Fibroblast of skin of back (primary cell): ENCODE data around the gene SULT2B1. TPM values are rescaled to one million over a fixed set of nuclear protein-coding genes. Genes with fewer than 3 reads are reported as not detected.
"Not testable (repeated sequence)": the region's sequence is repeated elsewhere in the genome, so short reads cannot be mapped to it uniquely, and the experiment has no call there.

ENCODE experiments used
- DNase-seq: peaks from one replicate; pipeline ENCODE4 v3.0.0-alpha.2; 2013
- polyA plus RNA-seq, 2 experiments: library from polyadenylated mRNA; unstranded; fragments of 120-200 nt; gene quantifications; one replicate each; pipeline ENCODE4 v1.2.1, GENCODE V29; 2013; ENCODE audit not compliant: insufficient read length in 2 of 2

Gene SULT2B1
- 0.31 TPM for polyA plus RNA-seq (2013, experiment 1 of 2; ENCODE audit: insufficient read length)
- 0.42 TPM for polyA plus RNA-seq (2013, experiment 2 of 2; ENCODE audit: insufficient read length)

DNA sequence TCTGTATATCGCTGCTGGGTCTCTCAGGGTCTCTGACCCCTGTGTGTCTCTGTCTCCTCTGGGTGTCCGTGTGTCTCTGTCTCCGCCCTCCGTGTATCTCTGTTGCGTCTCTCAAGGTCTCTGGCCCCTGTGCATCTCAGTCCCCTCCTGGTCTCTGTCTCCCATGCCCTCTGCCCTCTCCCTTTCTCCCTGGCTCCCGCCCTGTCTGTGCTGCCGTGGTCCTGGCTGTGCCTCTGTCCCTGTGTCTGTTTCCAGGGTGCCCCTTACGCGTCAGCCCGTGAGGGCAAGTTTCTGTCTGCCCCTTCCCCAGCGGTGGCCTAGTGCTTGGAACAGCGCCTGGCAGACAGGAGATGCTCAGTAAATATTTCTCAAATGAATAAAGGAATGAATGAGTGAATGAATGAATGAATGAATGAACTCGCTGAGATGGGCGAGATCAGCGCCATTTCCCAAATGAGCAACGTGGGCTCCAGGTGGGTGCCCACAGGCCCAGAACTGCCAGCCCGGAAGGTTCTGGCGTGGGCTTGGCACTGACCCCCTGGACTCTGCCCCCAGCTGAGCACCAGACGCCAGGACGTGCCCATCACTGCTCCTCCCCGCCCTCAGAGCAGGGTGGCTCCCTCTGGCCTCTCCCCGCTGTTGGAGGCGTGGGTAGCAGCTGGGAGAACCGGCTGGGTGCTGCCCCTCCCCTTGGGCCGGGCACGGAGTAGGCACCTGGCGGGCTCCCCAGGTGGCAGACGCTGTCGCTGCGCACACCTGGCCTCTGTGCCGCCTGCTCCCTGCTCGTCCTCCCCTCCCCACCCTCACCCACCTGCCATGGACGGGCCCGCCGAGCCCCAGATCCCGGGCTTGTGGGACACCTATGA lies at the start of gene SULT2B1:
SULT2B1 (plus strand) TSS at position 736 of the 866 bp plus-strand sequence; CDS start at position 817, 81 bp downstream.
- DNase-seq, result no peak

DNA sequence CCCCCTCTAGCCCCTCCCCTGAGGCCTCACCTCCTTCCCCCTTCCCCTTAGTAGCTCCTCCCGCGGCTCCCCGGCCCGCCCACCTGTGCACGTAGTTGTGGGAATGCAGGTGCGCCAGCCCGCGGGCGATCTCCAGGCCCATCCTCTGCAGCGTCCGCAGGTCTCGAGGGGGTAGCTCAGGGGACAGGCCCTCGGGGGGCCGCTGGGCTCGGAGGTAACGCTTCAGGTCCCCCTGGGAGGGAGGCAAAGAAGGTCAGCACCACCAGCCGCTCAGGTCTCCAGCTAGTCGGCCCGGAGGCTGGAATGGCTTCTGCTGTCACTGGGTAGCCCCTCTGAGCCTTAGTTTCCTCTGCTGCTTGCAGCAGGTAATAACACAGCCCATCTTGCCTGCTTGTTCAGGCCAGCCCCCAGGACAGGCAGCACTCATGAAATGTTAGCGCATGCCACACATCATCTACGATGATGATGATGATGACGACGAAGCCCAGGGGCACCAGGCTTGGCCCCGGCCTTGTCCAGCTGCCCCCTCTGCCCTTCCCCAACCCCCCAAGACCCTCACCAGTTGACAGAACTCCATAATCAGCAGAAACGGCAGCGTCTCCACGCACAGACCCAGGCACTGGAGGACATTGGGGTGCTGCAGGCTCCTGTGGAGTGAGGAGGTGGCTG lies 49.5 kb upstream of the SULT2B1 start:
- no peak for DNase-seq

DNA sequence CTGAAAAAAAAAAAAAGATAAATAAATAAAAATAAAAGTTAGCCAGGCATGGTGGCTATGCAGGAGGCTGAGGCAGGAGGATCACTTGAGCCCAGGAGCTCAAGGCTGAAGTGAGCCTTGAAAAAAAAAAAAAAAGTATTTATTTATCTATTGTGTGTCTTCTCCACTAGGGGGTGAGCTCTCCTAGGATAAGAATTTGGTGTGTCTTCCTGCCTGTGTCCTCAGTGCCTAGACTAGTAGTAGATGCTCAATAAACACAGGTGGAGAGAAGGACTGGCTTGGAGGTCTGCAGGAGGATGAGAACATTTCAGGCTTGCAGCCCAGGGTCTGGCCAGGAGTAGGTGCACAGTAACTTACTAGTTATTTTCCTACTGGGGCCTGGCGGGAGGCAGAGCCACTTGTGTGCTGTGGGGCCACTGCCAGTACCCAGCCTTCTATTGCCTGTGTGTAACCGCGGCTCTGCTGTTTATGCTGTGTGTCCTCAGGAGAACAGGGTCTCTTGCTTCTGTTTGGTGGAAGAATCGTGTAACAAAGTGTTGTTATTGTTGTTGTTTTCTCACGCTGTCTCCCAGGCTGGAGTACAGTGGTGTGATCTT lies 45.7 kb upstream of the SULT2B1 start:
- peak; percentile 53 for DNase-seq

DNA sequence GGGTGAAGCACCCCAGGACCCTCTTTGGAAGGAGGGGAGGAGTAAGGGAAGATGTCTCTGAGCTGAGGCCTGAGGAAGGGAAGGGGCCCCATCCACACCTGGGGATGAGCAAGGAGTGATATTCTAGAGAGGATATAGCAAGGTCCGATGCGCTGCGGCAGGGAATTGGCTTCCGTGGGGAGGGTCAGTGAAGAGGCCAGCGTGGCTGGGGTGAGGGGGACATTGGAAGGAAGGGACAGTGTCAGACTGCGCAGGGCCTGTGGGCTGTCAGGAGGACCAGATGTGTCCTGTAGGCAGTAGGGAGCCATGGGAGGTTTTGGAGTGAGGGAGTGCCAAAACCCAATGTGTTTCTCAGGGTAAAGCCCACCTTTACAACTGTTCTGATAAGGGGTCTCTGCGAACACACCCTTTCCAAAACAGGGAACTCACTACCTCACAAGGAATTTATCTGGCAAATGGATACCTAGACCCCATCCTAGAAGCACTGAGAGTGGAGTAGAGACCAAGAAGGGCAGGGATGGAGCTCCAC lies 44.0 kb upstream of the SULT2B1 start:
- no peak for DNase-seq

DNA sequence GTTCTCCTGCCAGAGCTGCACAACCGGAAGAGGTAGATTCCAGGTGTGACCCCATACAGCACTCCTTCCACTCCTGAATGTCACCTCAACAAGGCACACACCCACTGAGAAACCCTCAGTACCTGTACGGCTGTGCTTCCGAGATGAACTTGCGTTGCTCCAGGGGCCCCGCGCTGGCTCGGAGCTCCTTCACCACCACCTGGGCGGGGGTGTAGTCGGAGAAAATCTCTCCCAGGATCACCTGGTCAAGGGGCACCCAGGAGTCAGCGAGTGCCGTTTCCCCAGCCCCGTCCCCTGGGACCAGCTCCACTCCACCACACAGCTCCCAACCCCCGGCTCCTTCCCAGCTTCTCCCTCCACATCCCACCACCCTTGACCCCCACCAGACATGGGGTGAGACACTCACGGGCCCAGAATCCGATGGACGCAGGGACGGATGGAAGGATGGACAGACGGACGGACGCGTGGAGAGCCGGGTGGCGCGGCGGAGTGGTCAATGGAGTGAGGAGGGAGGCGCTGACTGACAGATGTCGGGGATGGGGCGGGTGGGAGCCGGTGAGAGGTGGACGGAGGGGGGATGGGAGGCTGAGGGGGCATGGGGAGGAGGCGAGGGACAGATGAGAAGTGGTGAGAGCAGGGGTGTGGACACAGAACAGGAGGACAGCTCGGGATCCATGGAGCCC lies 43.1 kb upstream of the SULT2B1 start:
- DNase-seq, result no peak

DNA sequence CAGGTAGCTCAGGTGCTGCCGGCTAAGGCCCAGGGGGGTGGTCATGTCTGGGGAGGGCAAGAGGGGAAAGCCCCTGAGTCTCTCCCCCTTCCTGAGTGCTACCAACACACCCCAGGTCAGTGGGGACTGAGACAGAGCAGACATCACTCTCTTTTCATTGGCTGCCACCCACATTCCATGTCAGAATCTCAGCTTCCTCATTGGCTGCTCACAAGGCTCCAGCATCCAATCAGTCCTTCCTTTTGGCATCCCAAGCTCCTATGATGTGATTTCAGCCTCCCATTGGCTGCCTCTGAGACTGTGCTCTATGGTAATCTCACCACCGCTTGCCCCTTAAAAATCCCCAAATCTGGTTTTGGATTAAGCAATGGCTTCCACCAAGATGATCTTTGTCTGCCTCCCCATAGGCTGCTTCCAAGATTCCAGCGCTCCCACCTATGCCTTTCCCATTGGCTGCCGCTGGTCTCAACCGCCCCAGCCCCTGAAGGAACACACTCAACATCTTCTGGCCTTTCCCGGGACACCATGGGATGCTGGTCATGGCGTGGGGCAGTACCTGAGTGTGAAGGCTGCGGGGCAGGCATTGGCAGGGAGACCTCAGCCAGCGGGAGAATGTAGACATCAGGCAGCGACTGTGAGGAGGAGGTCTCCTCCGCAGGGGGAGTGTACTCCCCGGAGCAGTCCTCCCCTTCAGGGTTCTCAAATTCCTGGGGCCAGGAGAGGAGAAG lies 42.3 kb upstream of the SULT2B1 start:
- no peak for DNase-seq

DNA sequence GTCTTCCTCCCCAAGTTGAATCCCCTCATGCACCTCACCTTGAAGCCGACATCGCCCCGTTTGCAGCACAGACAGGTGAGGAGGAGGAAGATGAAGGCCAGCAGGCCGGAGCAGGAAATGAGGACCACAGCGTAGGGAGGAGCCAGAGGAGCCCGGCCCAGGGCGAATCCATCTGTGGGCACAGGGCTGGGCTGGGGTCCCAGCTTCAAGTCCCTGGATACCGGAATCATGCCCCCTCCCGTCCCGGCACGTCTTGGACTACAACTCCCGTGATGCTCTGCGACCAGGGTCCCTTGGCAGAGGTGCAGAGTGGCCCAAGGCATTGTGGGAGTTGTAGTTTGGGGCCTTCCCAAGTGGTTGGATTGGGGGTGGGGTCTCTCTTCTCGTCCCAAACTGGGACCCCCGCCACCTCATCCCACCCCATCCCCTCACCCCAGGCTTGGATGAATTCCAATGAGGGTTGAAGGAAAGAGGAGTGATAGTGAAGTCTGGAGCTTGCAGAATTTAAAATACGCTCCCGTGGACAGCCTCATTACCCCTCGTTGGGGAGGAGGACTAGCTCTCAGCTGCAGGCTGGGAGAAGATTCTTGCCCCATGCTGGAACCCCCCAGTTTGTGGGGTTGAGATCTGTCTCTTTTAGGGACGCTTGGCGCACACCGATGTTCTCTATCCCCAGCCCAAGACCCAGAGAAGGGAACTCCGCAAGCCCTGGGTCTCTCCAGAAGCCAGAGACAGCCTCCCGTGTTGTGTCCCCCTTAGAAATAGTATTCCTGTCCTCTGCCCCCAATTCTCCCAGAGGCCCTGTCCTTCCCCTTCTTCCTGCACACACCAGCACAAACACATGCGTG lies 41.3 kb upstream of the SULT2B1 start:
- peak; percentile 54 for DNase-seq

DNA sequence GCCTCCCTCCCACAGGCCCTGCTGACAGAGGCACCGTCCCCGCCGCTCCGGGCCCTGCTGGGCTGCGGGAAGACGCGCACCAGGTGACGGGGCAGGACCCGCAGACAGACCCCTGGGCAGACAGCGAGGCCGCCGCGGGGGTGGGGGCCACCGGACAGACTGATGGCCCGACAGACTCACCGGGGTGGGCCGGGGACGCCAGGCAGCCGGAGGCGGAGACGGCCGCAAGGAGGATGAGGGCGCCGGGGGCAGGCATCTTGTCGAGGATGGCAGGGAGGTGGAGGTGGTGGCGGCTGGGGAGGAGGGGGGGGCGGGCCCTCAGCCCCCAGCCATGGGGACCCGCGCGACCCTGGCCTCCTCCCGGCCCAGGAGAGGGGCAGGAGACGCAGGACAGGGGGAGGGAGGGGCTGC lies 40.6 kb upstream of the SULT2B1 start:
- DNase-seq, result no peak

DNA sequence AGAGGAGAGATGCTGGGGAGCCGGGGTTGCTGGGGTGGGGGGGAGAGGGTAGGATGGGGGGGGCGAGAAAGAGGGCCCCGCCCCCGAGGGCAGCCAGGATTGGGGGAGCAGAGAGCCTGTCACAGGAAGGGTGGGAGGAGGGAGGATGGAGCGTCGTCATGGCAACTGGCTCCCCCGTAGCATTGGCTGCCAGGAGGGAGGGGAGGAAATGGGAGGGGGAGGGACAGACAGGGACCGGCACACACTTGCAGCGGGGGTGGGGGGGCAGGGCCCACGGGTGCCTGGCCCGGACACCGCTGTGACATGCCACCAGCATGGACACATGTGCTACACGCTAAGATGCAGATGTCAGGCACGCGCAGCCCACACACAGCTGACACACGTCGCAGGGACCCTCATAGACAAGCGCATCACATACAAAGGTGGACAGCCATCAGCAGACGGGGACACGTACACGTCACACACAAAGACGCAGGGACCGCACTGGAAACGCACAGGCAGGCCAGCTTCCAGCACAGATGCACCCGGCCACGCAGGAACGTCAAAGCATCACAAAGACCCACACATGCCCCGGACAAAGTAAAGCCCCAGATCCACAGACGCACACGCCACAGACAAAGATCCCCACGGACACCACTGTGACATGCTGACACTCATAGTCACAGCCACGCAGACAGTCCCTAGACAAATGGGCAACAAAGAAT lies 40.0 kb upstream of the SULT2B1 start, which contains the start of gene LMTK3:
LMTK3 (minus strand) TSS at position 36 of the 704 bp plus-strand sequence. CDS start 259 bp downstream, outside the sequence.
- peak; percentile 40 for DNase-seq

DNA sequence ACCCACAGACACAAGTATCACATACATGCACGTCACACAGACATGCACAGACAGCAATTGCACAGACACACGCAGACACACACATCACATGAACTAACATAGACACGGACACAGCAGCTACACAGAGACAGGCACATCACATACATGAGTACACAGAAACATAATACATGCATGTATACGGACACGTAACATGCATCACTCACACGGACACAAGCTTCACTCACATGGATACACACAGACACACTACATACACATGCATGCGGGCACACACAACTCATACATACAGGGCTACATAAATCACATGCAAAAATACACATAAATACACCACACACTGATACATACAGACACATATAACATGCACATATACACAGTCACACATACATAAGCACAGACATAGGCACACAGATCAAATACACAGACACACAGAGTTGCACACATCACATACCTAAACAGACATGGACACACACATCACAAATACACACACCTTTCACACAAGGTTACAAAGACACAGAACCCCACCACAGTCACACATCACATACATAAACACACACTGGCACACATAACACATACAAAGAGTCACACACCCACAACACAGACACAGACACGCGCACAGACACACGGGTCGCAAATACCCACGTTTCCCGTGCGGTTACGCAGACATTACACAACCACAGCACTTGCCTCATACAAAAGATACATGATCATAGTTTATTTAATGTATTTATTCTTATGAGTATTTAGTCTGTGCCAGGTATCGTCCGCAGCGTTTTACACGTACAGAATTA lies 39.3 kb upstream of the SULT2B1 start:
- DNase-seq, result no peak

DNA sequence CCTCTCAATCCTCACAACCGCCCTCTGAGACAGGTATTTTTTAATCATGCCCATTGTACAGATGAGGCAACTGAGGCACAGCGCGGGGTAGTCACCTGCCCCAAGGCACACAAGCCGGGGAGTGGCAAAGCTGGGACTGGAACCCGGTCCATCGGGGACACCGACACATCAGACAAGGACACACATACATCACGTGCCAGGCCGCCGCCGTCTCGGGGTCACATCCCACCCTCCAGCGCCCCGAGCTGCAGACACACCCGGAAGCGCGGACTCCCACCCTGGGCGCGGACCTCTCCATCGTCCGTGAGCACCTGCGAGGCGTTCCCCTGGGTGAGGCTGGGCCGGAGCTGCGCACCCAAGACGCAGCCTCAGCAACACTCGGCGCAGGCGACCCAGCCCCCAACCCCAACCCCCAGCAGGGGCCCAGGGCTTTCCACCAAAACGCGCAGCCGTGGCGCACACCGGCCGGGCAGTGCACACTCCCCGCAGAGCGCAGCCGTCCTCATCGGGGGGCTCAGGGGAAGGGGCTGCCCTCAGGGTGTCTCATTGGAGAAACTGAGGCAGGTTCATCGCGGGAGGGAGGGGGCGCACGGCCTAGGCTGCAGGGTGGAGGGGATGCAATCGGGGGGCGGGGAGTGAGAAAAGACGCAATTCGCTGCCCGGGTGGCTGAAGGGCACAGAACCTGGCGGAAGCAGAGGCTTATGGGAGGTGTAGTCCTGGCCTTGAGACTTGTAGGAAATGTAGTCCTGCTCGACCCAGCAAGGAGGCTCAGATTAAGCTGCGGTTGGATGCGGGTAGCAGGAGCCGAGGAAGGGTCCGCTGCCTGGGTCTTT lies 38.5 kb upstream of the SULT2B1 start:
- DNase-seq, result peak; percentile 69

DNA sequence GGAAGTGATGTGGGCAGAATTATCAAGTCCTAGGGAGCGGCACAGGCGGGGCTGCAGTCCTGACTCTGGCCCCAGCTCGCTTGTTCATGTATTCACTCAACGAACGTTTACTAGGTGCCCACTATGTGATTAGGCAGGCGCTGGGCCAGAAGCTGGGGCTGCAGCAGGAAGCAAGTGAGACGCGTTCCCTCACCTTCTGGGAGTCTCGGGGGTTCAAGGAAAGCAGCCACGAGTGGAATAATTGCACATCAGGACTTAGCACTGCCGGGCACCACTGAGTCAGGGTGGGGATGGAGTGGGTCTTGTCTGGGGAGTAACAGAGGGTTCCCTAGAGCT lies 37.9 kb upstream of the SULT2B1 start:
- no peak for DNase-seq

DNA sequence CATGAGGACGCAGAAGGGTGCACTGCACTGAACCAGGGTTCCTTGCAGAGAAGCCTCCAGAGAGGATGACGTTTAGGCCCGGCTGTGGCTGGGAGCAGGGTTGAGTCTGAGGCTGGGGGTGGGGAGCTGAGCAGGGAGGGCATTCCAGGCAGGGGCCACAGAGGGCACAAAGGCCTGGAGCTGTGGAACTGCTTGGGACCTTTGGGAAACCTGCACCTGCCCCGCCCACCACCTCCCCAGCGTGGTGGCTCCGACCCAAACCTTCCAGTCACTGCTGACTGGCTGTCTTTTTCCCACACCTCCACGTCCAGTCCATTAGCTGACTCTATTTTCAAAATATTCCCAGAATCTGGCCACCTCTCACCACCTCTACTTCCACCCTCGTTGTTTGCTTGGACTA lies 35.4 kb upstream of the SULT2B1 start:
- DNase-seq, result no peak

DNA sequence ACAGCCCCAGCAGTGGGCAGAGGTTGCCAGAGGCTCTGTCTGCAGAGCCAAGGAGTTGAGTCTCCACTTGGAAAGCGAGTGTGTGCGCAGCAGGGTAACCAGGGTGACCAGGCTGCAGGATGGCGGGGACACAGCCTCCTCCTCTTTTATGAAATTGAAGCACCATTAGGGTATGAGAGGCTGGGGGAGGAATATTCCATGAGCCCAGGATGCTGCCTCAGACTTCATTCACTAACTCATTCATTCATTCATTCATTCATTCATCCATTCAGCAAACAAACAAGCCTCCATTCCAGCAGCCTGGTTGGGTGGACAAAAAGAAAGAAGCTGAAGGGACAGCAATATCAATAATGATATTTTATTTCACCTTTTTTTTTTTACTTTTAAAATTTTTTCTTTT lies 33.8 kb upstream of the SULT2B1 start:
- no peak for DNase-seq

DNA sequence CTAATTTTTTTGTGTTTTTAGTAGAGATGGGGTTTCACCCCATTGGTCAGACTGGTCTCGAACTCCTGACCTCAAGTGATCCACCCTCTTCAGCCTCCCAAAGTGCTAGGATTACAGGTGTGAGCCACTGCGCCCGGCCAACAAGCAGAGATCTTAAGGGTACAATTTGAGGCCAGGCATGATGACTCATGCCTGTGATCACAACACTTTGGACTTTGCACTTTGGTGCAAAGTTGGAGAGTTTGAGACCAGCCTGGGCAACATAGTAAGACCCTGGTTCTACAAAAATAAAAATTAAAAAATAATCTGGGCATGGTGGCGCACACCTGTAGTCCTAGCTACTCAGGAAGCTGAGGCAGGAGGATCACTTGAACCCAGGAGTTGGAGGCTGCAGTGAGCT lies 32.5 kb upstream of the SULT2B1 start:
- not testable (repeated sequence) for DNase-seq

DNA sequence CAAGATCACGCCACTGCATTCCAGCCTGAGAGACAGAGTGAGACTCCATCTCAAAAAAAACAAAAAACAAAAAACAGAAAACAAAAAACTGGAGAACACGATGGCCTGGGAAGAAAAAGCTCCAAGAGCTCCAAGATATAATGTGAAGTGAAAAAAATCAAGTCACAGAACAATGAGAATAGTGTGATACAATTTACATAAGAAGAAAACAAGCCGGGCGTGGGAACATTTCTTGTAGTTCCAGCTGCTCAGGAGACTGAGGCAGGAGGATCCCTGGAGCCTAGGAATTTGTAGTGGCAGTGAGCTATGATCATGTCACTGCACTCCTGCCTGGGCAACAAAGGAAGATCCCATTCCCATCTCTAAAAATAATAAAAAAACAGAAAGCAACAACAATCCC lies 31.8 kb upstream of the SULT2B1 start:
- no peak for DNase-seq

DNA sequence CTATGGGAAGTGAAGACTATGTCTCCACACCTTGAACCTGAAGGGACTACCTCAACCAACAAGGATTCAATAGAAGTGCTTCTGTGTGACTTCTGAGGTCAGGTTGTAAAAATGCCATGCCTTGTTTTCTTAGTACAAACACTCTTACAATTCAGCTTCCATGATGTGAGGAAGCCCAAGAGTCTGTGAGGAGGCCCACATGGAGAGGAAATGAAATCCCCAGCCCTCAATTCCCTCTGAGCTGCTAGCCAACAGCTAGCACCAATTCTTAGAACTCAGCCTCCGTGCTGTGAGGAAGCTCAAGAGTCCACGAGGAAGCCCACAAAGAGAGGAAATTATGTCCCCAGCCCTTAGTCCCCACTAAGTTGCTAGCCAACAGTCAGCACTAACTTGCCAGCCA lies 27.8 kb upstream of the SULT2B1 start:
- no peak for DNase-seq

DNA sequence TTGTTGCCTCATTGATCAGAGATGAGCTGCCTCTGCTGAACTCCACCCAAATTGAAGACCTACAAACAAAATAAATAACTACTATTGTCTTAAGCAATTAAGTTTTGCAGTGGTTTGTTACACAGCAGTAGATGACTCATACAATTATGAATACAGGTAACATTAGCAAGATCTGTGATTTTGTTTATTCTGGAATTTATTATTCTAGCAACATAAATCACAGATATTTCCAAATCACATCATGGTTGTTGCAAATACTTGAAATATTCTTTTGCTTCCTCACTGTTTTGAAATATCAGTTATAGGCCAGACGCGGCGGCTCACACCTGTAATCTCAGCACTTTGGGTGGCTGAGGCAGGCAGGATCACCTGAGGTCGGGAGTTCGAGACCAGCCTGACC lies 27.2 kb upstream of the SULT2B1 start:
- DNase-seq, result no peak
